Measurements from ENCODE around the gene OR6C6.
"Not testable (repeated sequence)": the region's sequence is repeated elsewhere in the genome, so short reads cannot be mapped to it uniquely, and the experiment has no call there.

The OR6C6 gene

GRCh38 chr12:55296469-55296868, at the start of gene OR6C6:
Gene OR6C6, minus strand, starts transcription at chr12:55296569. Its CDS starts 1,337 bp downstream, at chr12:55295232.
- DNase-seq (ENCODE audit: low read depth): no peak

DNA sequence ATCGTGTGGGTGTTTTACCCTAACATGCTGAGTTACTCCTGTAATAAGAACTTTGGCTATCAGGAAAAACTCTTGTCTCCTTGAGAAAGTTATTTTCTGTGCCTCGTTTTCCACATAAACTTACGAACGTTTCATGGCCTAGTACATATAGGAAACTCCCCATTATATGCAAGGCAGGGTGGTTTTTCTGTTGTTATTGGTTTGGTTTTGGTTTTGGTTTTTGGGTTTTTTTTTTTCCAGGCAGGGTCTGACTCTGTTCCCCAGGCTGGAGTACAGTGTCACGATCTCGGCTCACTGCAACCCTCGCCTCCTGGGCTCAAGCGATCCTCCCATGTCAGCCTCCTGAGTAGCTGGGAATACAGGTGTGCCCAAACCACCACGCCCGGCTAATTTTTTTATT, 39.6 kb upstream of the OR6C6 start:
- DNase-seq (ENCODE audit: low read depth): no peak

DNA sequence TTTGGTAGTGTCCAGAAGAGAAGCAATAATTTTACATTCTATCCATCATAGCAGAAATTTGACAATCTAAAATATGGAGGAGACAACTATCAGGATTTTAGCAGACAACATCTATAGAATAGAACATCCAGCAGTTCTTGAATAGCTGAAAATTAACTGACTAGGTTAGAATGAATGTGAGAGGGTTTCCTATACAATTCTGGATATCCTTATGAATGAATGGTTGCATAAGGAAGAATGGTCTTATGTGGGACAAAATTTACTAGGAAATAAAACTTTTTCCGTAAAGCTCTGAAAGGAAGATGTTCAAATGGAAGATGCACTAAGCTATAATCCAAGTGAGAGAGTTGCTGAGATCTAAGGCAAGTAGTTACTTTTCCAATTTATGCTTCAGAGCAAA, 34.1 kb upstream of the OR6C6 start, which contains the start of gene OR6C3:
Gene OR6C3, plus strand, starts transcription at position 301 of the 400 bp plus-strand sequence. CDS start 955 bp downstream, outside the sequence.
- DNase-seq (ENCODE audit: low read depth): no peak

DNA sequence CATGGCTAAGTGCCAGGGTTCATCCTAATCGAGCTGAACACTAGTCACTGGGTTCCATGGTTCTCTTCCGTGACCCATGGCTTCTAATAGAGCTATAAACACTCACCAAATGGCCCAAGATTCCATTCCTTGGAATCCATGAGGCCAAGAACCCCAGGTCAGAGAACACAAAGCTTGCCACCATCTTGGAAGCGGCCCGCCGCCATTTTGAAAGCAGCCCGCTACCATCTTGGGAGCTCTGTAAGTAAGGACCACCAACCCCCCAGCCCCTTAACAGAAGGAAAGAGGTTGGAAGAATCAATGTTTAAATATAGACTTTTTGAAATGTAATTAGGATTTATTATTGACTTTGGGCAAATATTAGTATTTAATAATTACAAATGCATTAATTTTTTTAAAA, 29.4 kb upstream of the OR6C6 start:
- not testable (repeated sequence) for DNase-seq (ENCODE audit: low read depth)

DNA sequence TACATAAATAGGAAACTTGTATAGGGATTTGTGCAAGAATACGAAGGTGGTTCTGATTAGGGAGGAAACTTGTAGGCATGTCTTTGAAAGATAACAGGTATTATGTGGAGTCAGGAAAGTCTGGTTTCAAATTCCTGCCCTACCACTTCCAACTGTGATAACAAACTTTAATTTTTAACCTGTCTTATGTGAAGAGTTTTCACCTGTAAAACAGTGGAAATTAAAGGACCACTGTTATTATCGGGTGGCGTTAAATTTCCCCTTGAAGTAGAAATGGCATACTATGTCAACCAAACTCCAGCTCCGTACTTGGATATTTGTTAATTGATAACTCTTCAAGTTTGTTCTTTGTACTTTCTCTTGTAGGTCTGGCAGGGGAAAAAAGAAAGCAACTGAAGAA, 23.8 kb upstream of the OR6C6 start:
- DNase-seq (ENCODE audit: low read depth): no peak

DNA sequence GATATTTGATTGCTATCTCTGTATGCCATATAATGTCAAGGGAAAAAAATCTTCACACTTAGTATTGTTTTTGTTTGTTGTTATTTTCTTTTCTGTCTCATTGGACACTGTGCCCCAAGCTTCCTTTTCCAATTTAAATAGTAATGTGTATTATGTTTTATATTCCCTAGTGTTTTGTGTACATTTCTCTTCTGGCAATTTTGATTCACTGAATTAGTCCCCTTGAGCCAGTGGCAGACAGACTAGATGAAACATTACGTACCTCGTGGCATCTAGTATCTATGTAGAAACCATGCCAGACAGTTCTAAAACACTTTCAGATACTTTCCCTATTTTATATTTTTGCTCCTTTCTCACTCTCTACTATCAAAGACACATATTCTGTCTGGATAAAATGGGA, 17.7 kb upstream of the OR6C6 start, which contains the start of gene OR6C1:
Gene OR6C1, plus strand, starts transcription at position 301 of the 400 bp plus-strand sequence. CDS start 6,257 bp downstream, outside the sequence.
- no peak for DNase-seq (ENCODE audit: low read depth)

GRCh38 chr12:55289999-55290398, 6.4 kb downstream of the OR6C6 start:
- DNase-seq (ENCODE audit: low read depth): no peak

DNA sequence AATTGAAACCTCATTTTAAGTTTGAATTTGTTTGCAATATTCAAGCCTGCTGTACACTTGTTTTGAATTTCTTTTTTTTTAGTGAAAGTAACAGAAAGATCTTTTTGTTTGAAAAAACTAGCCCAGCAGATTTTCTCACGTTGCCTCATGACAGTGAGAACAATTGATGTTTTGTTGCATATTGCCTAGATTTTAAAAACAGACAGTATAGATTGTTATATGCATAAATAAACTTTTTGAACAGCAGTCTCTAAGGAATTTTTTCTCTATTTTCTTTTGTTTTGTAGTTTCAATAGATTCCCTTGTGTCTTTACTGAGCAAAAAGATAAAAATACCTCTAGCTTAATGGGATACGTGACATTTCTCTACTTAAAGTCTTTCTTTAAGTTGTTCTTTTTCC, 15.4 kb downstream of the OR6C6 start:
- DNase-seq (ENCODE audit: low read depth): no peak

DNA sequence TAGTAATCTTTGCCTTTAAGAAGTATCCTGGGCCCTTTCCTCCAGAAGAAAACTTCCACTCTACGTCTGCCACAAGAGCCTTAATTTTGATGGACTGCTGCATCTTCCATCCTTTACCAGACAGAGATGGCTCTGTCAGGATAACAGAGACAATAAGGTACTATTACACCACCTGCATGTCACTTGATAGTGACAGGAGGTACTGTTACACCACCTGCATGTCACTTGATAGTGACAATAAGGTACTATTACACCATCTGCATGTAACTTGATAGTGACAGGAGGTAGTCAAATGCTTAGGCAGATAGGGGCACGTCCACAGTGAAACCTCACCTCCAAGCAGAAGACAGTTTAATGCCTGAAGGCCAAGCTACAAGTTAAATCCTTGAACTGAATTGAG, 38.1 kb downstream of the OR6C6 start:
- DNase-seq (ENCODE audit: low read depth): no peak

DNA sequence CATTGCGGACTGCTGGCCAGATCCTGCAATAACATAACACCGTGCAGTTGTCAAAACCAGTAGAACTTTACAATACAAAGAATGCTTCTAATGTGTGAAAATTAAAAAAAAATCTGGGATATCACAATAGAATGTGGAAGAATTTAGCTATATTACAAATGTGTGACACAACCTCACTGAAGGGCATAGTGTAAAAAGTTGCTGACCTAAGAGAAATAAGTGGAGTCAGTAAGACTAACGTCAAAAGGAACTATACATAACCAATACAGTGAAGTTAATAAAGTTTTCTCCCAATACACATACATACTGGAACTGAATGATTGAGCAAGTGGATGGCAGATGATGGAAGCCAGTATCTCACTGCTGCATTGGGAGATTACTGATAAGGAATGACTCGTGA, 39.5 kb downstream of the OR6C6 start:
- no peak for DNase-seq (ENCODE audit: low read depth)

- no peak for DNase-seq (ENCODE audit: low read depth)
Observed at GRCh38 chr12:55253281-55253680, 43.1 kb downstream of the OR6C6 start.

DNA sequence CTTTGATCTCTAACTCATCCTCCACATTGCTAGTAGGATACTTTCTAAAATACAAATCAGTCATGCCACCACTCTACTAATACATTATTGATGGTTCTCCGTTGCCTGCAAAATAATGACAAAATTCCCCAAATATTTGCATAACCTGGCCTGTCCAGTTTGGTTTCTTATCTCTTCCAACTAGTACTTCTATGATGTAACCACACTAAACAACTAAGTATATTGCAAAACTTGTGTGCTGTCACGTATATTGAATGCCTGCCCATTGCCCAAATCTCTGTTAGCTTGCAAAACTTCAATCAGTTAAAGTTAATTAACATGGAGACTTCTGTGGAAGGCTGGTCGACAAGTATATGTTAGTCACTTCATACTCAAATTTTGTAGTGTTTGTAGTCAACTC, 45.4 kb downstream of the OR6C6 start:
- DNase-seq (ENCODE audit: low read depth): no peak

DNA sequence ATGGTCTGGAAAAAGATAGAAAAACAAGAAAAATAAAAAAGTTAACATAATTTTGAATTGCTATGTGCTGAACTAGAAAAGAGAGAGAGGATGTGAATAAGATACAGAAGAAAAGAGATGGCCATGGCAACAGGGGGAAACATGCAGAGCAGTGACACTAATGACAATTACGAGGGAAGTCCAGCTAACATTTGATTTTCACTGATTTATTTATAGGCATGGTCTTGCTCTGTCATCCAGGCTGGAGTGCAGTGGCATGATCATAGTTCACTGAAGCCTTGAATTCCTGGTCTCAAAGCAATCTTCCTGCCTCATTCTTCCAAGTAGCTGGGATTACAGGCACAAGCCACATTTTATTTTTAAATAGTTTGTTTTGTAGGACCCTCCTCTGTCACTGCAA, 50.2 kb downstream of the OR6C6 start:
- DNase-seq (ENCODE audit: low read depth): no peak

DNA sequence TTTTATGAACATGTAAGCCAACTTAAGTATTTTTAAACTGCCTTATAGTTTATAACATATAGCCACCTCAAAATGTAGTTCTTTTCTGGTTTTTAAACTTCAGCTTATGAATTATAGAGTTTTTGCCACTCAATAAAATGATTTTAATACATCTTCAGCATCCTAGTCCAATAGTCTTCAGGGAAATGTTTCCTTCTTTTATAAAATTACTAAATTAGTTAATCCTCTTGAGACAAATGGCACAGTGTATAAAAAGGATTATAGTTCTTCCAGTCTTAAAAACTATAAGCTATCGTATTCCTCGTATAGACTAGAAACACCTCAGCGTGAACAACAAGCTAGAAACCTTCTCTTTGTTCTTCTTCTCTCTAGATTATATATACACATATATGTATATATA, 52.1 kb downstream of the OR6C6 start, which contains the start of gene OR6C74:
Gene OR6C74, plus strand, starts transcription at position 301 of the 400 bp plus-strand sequence. CDS start 2,679 bp downstream, outside the sequence.
- DNase-seq (ENCODE audit: low read depth): no peak

Measured in iris pigment epithelial cell (primary cell).